G401.6 (cell line): ENCODE measurements around the gene SAMD15.
"Not testable (repeated sequence)": the region's sequence is repeated elsewhere in the genome, so short reads cannot be mapped to it uniquely, and the experiment has no call there.

ENCODE experiments used
- FAIRE-seq: peaks from 2 replicates; lab custom pipeline; 2012; peaks lifted over from hg19 to GRCh38; lab: Jason Lieb, UNC

Gene SAMD15

DNA sequence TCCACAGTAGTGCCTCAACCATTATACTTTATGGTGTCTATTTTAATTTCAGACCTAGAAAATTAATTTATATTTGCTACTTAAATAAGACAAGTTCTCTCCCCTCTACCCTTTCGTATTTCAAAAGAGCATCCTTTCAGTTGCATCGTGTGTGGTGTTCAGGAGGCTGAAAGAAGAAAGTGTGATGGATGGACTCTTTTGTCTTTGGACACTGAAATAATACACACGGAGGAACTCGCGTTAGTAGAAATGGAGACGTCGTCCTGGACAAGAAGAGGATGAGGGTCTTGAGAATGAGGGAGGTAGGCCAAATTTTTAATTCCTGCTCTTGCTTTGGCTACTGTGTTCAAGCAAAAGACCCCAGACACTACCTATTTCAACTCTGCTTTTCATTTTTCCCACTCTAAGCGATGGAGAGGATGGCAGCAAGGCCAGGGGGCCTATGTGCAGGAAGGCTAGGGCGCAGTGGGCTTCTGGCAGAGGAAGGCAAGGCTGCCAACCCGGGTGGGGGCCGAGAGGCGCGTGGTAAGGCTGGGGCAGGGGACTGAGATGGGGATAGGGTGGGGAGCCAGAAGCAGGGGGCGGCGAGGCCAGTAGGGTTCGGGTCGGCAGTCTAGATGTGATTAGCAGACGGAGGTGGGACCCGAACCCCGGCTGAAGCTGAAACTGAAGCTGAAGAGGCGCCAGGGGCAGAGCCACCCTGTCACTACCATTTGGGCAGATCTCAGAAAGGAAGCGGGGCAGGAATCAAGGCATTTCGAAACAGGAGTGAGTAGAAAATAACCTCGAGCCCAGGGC lies 1.0 kb upstream of the SAMD15 start:
- no peak for FAIRE-seq

DNA sequence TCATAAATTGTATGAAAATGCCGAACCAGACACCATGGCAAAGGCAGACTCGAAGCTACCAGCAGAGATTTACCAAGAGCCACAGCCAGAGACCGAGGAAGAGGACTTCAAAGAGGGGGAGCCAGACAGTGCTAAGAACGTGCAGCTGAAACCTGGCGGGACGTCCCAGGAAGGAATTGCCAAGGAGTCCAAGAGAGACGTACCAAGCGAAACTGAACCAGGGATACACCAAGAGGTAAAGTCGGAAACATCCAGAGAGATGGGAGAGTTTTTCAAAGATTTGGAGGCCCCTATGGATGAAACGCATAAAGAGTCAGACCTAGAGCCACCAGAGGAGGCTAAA lies 294 bp downstream of the SAMD15 start:
- FAIRE-seq = no peak

DNA sequence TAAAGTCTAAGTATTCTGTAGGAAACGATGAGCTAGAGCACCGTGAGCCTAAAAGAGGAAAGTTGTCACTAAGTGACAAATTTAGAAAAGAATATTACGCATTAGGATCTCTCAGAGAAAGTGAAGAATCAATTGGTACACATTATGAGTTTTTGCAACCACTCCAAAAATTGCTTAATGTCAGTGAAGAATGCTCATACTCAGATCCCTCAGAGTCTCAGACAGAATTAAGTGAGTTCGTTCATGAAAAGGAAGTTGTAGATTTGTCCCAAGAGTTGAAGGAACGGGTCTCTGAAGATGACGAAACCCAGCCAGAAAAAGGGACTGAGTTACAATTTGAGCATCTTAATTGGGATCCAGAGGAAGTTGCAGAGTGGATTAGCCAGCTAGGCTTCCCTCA lies 1.5 kb downstream of the SAMD15 start:
- no peak for FAIRE-seq

DNA sequence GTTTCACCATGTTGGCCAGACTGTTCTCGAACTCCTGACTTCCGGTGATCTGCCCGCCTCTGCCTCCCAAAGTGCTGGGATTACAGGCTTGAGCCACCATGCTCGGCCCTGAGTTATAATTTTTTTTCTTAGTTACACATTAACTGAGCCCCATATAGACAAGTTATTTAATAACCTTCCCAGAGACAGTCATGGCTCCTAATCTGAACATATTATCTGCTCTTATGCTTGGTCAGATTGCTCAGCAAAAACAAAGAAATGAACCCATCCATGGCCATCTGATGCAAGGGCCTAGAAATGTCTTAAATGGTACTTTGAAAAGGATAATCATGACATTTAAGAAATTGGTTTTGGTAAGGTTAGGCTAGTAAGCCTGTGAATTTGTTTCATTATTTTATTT lies 13.0 kb downstream of the SAMD15 start:
- FAIRE-seq = no peak

DNA sequence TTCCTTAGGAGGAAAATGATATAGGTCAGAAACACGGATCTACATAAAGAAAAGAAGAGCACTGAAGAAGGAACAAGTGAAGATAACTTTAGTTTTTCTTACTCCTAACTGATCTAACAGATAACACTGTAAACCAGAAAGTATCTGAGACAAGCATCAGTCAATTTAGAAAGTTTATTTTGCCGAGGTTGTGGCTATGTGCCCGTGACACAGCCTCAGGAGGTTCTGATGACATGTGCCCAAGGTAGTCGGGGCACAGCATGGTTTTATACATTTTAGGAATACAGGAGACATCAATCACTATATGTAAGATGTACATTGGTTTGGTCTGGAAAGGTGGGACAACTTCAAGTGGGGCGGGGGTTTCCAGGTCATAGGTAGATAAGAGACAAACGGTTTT lies 23.0 kb downstream of the SAMD15 start:
- no peak for FAIRE-seq

DNA sequence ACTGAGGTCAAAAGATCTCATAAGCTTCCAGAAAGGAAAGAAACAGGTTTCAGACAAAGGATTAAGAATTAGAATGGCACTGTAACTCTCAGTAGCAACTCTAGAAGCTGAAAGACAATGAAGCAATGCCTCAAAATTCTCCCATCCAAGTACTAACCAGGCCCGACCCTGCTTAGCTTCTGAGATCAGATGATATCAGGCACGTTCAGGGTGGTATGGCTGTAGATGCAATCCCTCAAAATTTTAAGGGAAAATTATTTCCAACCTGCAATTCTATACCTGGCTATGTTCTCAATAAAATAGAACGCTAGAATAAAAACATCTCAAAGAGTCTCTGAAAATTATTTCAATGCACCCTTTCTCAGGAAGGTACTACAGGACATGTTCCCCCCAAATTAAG lies 26.6 kb downstream of the SAMD15 start:
- FAIRE-seq = no peak

DNA sequence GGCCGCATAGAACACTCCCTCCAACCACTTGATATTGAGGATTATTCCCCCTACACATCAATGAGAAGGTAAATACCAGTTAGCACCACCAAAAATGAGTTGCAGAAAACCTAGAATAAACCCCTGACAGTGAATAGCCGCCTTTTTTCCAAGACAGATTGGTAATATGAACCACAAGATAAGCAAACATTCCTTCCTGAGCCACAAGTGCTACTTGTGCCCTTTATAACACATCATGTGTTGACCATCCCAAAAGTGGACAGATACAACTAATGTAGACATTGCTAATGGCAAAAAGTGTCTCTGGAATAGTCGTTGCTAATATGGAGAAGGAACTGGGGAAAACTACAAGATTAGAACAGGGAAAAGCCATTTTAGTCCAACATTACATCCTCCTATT lies 28.9 kb downstream of the SAMD15 start:
- no peak for FAIRE-seq

DNA sequence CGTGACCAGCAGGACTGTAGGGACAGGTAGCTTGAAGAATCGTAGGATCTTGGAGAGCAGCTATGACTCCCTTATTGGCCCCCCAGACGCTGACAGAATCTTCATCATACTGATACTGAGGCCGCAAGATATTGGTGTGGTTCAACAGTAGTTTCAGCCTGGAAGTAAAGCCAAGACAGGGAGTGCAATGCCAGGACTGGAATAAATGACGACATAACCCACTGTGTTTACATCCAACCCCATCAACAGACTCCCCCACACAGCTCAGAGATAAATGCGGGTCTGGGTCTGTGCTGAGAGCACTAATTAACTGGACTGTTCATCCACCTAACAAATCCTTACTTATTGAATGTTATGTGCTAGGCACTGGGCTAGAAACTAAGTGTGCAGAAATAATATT lies 29.5 kb downstream of the SAMD15 start:
- no peak for FAIRE-seq

DNA sequence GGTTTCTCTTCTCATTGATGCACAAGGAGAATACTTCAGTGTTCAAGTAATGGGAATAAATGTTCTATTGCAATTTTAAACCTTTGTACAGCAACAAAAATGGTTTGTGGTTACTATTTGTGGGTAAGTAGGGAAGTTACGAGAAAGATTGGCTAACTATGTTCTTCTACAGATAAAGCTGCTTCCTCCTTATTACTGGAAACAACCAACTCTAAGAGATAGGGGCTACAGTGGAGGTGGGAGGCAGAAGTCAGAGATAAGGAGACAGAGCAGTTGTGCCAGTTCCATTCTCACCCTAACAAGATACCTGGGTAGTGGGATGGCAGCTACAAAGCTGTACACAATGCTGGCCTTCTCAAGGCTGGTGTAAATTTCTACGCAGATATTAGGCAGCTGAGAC lies 30.0 kb downstream of the SAMD15 start:
- FAIRE-seq = no peak

DNA sequence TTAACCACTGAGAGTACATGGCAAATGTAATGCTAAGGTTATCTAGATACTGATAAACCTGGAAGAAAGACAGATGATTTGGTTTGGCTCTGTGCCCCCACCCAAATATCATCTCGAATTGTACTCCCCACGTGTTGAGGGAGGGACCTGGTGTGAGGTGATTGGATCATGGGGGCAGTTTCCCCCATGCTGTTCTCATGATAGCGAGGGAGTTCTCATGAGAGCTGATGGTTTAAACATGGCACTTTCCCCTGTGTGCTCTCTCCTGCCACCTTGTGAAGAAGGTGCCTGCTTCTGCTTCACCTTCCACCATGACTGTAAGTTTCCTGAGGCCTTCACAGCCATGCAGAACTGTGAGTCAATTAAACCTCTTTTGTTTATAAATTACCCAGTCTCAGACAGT lies 32.0 kb downstream of the SAMD15 start:
- no peak for FAIRE-seq

DNA sequence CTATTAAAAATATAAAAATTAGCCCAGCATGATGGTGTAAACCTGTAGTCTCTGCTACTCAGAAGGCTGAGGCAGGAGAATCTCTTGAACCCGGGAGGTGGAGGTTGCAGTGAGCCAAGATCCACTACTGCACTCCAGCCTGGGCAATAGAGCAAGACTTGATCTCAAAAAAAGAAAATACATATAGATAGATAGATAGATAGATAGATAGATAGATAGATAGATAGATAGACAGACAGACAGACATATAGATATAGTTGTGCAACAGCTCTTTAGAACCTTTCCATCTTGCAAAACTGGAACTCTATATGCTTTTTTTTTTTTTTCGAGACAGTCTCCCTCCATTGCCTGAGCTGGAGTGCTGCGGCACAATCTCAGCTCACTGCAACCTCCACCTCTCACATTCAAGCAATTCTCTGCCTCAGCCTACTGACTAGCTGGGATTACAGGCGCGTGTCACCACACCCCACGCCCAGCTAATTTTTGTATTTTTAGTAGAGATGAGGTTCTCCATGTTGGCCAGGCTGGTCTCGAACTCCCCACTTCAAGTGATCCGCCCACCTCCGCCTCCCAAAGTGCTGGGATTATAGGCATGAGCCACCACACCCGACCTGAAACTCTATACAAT lies 38.3 kb downstream of the SAMD15 start:
- not testable (repeated sequence) for FAIRE-seq

DNA sequence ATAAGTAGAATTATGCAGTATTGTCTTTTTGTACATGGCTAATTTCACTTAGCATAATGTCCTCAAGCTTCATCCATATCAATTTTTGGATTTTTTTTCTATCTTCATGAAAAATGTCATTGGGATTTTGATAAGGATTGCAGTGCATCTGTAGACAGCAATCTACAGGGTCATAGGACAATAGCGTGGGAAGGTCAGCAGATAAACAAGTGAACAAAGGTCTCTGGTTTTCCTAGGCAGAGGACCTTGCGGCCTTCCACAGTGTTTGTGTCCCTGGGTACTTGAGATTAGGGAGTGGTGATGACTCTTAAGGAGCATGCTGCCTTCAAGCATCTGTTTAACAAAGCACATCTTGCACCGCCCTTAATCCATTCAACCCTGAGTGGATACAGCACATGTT lies 38.9 kb downstream of the SAMD15 start:
- FAIRE-seq = not testable (repeated sequence)

DNA sequence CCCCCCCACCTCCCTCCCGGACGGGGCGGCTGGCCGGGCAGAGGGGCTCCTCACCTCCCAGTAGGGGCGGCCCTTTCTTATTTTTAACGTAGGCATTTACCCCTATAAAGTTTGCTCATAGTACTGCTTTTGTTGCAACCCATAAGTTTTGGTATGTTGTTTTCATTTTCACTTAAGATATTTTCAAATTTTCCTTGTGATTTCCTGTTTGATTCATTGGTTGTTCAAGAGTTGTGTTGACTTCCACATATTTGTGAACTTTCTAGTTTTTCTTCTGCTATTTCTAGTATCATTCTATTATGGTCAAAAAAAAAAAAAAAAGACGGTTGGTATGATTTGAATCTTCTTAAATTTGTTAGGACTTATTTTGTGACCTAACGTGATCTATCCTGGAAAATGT lies 39.7 kb downstream of the SAMD15 start:
- no peak for FAIRE-seq

DNA sequence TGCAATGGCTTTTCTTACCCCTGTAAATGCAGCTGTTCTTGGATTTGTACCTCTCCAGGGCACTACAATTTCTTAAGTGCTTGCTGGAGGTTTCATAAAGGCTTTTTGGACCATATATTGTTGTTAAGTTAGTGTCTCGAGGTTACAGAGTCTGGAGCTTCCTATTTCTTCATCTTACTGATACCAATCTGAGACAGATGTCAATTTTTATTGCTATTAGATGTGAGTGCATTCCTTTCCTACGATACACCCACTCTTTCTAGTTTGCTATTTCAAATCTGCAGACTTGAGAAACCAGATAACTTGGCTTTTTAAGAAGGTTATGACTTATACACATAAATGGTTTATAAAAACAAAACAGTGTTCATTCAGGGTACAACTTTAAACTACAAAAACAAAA lies 44.0 kb downstream of the SAMD15 start:
- no peak for FAIRE-seq

DNA sequence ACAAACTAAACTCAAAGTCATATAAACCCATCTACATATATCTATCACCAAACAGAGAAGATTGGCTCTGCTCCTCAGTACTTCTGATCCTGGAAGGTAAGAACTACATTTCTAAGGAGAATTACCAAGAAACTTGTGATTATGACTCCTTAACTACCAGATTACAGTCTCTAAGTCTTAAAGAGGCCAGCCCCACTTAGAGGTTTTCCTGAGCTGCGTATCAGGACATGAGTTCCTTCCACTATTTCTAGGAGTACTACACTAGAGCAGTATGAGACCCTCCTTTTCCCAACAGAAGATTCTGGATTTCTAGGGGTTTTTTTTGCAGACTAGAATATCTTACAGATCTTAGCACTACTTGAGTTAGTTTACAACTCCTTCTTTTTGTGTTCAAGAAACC lies 46.2 kb downstream of the SAMD15 start, which contains the start of gene NOXRED1:
TSS of gene NOXRED1 (minus strand) at position 101 of the 400 bp plus-strand sequence. CDS start 634 bp downstream, outside the sequence.
- FAIRE-seq = no peak

DNA sequence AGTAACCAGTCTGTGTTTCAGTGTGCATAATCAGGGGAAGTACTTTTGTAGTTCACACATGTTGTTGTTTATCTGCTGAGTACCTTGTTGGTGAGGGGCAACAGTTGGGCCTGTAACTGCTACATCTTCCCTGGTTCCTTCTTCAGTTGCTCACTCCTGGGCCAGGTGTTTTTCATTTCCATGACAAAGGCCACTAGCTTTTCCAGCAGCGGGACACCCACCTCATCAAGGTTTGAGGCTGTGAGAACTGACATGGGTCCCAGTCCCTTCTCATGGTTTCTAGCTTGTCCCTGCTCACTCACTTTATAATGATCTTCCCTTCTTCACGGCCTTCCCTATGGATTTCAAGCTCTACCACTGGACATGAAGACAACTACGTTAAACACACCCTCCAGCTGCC lies 47.7 kb downstream of the SAMD15 start:
- FAIRE-seq = no peak

DNA sequence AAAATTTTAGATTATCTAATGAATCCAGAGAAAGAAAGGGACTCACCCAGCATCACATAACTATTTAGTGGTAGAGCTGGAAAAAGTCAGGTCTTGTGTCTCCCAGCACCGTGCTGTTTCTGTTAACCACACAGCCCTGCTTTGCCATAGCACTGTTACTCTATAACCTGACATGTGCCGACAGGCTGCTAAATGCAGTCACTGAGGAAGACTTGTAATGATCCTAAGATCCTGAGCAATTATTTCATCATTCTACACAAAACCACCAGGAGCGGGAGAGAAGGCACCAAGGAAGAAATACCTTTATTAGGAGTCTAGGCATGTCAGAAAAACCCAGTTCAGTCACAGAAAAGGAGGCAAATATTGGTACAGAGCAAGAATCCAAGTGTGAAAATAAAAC lies 49.2 kb downstream of the SAMD15 start:
- no peak for FAIRE-seq

DNA sequence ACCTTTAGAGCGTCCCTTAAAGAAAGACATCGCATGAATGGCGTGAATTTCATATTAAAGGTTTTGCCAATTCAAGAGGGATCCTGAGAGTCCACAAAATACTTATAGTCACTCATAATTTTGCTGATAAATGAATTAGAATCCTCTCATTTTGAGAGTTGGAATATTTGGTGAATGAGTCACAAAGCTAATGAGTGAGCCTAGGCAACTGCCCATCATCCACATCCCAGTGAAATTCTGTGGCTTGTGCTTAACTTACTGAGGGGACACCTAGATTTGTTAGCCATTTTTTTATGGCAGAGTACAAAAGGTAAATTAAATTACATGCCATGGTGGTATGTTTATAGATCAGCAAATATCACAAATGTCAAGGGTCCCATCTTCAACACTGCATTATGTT lies 58.9 kb downstream of the SAMD15 start:
- FAIRE-seq = no peak

DNA sequence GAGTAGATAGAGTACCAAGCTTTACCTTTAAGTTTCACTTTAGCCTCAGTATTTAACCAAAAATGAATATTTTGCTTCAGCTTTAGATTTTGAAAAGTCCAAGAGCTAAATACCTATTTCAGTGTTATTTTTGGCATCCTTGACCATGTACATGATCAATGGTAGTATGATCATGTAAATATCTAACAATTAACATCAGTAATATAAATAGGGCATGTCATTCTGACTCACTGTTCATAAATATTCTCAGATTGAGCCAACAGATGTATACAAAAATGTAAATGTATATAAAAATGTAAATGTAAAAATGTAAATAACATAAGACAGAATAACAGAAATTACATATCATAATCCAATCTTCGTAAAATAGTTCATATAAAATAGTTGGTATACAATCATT lies 61.4 kb downstream of the SAMD15 start:
- no peak for FAIRE-seq

DNA sequence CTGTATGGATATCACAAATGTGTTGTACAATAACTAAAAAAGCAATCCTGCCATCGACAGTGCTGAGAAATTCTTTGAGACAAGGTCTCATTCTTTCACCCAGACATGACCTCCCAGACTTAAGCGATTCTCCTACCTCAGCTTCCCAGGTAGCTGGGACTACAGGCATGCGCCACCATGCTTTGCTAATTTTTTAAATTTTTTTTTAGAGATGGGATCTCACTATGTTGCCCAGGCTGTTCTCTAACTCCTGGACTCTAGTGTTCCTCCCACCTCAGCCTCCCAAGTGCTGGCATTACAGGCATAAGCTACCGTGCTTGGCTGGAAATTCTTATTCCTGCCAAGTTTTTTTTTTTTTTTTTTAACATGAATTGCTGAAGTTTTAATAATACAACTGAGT lies 62.7 kb downstream of the SAMD15 start:
- FAIRE-seq = no peak
